NCI-H2171 (cell line): ENCODE data around the gene SEMA5B.

Experiments used
- DNase-seq: peaks from one replicate; lab custom pipeline; 2025; lab: John Stamatoyannopoulos, UW

Gene SEMA5B

GRCh38 chr3:122993124-122993978 lies 34.2 kb downstream of the SEMA5B start:
- DNase-seq, result peak; percentile 32

GRCh38 chr3:122992676-122993075 lies 34.9 kb downstream of the SEMA5B start:
- no peak for DNase-seq

- DNase-seq, result no peak
These were observed 35.4 kb downstream of the SEMA5B start for GRCh38 chr3:122992133-122992532.

GRCh38 chr3:122991236-122991985 lies 36.2 kb downstream of the SEMA5B start:
- no peak for DNase-seq

GRCh38 chr3:122989856-122990575 lies 37.5 kb downstream of the SEMA5B start:
- peak; percentile 32 for DNase-seq

GRCh38 chr3:122988508-122988907 lies 39.1 kb downstream of the SEMA5B start:
- no peak for DNase-seq

- no peak for DNase-seq
These were observed 39.7 kb downstream of the SEMA5B start for GRCh38 chr3:122987736-122988319.

GRCh38 chr3:122987231-122987630 lies 40.3 kb downstream of the SEMA5B start:
- DNase-seq, result no peak

- no peak for DNase-seq
These were observed 40.8 kb downstream of the SEMA5B start for GRCh38 chr3:122986693-122987179.

GRCh38 chr3:122985539-122985938 lies 42.0 kb downstream of the SEMA5B start:
- DNase-seq, result no peak

- no peak for DNase-seq
These were observed 42.9 kb downstream of the SEMA5B start for GRCh38 chr3:122984650-122985049.

GRCh38 chr3:122984007-122984406 lies 43.6 kb downstream of the SEMA5B start:
- no peak for DNase-seq

- no peak for DNase-seq
These were observed 45.1 kb downstream of the SEMA5B start for GRCh38 chr3:122982216-122983185.

GRCh38 chr3:122979211-122979610 lies 48.4 kb downstream of the SEMA5B start:
- DNase-seq, result no peak

GRCh38 chr3:122978569-122978968 lies 49.0 kb downstream of the SEMA5B start:
- no peak for DNase-seq

GRCh38 chr3:122977746-122978466 lies 49.7 kb downstream of the SEMA5B start:
- peak; percentile 73 for DNase-seq

GRCh38 chr3:122975924-122976293 lies 51.7 kb downstream of the SEMA5B start:
- no peak for DNase-seq

- no peak for DNase-seq
These were observed 52.2 kb downstream of the SEMA5B start for GRCh38 chr3:122975163-122975923.

GRCh38 chr3:122974764-122975162 lies 52.8 kb downstream of the SEMA5B start:
- no peak for DNase-seq
